GM19035 (cell line): ENCODE results near the gene DENND2A.
"Not testable (repeated sequence)": the region's sequence is repeated elsewhere in the genome, so short reads cannot be mapped to it uniquely, and the experiment has no call there.

Experiments
- ATAC-seq: cut with Tn5 transposase; IDR thresholded peaks from one replicate; pipeline ENCODE4 v1.9.1; 2021; ENCODE audit not compliant: unreplicated experiment

DENND2A gene

DNA sequence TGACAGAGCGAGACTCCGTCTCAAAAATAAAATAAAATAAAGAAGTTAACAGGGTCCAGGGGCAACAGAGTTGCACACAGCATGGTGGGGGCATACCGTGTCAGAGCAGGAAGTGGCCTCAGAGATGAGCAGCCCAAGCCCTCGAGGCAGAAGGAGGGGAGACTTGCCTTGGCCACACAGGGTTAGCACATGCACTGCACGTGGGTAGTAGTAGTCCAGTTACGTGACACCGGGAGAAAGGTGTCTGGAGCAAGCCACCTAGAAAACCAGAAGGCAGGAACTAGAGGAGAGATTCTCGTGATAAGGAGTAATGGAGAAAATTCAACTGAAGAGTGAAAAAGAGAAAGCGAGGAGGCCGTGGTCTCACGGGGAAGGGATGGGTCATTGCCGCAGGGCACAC is 9.8 kb upstream of the DENND2A start:
- ATAC-seq, result no peak

DNA sequence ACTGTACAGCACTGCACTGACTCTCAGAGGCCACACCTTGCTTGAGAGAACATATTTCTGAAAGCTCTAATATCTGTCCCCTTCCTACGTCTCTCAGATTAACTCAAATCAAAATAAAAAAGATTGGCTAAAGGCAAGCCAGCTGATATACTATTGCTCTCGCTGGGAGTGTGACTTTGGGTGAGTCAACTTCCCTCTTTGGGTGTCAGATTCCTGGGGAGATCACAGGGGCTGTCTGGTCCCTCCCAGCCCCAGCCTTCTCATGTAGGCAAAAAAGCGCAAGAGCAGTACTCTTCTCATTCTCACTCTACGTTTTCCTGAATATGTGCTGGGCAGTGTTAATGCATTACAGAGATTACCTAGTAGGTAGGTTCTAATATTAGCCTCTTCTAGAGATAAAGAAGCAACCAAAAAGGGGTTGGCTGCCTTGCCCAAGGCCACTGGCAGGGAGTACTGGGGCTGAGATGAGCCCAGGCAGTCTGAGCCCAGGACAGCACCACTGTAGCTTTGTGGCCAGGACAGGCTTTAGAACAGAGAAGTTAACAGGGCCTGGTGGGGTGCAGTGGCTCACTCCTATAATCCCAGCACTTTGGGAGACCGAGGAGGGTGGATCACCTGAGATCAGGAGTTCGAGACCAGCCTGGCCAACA is 9.1 kb upstream of the DENND2A start:
- ATAC-seq, result no peak

DNA sequence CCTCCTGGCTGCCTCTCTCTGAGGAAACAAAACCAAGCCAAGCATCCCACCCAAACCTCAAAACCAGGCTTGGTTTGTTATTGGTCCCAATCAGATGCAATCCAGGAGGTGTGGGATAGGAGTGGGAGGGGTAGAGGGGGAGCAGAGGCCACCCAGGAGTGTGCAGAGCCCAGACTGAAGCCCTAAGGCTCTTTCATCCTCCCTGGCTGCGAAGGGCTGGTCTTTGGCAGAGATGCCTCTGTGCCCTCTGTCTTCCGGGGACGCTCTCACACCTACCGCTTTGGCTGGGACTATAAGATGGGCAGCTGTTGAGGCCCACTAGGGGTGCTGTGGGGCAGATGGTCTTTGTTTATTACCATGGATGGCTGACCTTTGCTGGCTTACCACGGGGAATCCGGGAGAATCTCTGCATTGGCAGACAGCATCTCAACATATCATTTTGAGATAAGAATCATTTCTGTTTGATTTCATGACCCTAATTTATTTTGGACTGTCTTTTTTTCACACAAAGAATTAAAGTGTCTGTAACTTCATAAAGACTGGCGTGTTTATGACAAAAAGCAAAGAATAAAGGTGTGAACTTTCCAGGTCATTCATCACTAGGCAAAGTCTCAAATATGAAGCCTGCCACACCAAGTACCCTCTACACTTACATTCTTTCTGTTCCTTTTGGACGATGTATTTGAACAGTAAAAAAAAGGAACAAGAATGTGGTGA is 6.5 kb upstream of the DENND2A start:
- ATAC-seq, result peak; percentile 85

DNA sequence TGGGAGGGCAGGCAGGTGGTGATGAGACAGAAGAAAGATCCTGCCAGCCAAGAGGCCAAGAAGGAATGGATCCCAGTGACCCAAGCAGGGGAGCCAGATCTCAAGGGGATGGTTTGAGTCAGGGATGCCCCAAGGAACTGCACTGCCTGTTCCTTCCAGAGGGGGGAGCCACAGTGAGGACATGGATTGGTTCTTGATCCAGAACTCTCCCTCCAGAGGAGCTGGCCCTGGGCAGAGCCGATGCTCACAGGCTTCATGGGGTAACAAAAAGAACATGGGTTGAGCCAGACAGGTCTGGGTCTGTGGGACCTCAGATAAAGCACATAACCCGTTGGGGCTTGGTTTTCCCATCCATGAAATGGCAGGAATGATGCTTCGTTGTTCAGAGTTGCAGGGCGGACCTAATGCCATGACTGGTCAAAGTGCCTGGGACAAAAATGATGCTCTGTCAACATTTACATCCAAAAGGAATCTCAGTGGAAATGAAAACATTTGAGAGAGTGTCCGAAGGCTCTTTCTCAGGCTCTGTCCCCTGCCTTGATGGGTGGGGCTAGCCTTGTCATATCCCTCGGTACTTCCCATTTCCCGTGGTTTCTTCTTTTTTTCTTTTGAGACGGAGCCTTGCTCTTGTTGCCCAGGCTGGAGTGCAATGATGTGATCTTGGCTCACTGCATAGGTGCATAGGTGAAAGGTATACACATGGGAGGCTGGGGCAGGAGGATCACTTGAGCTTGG is 4.7 kb upstream of the DENND2A start:
- no peak for ATAC-seq

DNA sequence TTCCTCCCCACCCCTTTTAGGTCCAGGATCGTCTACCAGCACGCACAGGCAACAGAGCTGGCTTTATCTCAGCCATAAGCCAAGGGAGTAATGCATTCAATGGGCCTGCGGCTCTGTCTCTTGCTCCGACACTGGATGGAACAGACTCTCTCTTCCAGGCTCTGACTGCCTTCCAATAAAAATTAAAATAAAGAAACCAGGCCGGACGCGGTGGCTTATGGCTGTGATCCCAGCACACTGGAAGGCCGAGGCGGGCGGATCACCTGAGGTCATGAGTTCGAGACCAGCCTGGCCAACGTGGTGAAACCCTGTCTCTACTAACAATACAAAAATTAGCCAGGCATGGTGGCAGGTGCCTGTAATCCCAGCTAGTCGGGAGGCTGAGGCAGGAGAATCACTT is 4.1 kb upstream of the DENND2A start:
- ATAC-seq, result not testable (repeated sequence)

DNA sequence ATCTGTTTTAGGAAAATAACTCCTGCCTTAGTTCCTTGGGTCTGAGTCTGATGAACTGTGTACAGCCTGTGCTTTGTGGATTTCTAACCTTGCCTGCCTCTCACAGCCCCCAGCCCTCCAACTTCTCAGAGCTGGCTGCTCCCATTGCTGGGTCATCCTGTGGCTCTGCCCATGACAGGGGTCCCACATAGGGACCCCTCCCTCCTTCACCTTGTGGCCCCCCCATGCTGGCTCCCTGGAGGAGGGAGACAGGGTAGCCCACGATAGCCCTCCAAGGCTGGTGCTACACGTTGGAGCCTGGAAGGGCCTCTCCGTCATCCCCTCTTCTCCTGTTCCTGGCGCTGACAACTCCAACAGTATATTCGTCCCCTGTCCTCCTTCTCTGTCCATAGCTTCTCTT is 2.8 kb upstream of the DENND2A start:
- ATAC-seq, result no peak

DNA sequence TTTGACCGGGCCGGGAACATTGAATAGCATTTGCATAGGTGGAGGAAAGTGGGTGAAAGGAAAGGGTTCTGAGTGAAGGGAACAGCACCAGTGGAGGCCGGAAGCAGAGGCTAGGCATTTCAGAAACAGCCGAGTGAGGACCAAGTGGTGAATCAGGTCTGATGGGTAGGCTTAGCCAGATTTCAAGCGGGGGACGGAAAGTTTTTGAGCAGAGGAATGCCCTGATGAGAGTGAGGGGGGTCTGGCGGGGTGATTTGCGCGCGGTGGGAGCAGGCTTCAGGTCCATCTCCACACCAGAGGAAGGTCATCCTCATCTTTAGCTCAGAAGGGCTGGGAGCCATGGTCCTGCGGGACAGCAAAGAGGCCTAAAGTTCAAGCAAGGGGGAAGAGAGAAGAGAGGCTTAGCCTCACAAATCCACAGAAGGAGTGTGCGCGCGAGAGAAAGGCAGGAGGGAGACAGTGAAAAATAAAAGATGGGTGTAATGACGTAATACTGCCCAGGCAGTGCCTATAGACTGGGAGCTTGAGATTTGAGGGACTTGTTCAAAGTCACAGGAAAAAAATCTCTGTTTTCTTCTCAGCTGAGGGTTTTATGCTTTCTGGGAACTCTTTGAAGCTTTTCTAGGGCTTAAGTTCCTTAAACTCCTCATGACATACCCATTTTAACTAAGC is 1.0 kb upstream of the DENND2A start:
- ATAC-seq, result no peak

DNA sequence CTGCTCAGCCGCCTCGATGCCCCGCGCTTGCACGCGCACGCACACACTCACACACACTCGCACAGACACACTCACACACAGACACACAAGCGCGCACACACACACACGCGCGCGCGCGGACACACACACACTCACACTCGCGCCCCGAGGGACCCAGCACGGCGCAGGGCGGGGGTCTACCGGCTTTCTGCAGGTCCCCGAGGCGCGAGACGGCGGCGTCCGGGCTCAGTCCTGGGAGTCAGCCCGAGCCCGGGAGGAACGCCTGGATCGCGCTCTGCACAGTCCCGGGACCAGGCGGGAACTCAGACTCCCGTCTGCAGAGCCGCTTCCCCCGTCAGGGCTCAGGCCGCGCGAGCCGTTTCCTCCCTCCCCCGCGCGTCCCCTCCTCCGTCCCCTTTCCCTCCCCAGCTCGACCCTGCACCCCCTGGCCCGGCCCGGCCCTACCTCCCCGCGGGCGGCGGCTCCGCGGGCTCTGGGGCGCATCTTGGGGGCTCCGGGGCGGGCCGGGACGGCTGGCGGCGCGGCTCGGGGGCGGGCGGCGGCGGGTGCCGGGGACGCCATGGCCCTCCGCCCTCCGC is 464 bp downstream of the DENND2A start:
- no peak for ATAC-seq

DNA sequence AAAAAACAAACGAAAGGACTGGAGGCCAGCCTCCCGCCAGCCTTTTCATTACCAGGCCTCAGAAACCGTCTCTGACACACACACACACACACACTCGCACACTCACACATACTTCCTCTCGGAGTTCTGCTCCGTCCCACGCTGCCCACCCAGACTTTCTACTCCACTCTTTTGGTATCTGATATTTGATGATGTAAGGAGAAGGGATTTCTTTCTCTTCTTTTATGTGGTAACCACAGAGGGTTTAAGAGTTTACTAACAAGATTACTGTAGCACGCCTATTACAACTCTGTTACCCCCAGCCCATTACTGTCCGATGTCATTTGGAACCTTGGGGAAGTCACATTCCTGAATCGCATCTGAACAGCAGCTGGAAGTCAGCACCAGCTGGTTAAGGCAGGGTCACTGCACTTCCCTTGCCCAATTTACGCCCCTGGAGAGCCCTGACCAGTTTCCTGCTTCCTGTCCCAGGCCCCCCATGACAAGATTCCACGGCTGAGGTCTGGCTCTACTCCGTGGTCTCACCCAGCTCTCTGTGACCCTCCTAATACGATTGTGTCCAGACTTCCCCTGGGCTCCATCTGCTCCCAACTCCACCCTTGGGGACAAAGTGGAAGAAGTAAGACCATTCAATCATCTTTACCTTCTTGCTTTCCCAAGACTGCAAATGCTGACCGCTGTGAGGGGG is 1.1 kb downstream of the DENND2A start:
- no peak for ATAC-seq

DNA sequence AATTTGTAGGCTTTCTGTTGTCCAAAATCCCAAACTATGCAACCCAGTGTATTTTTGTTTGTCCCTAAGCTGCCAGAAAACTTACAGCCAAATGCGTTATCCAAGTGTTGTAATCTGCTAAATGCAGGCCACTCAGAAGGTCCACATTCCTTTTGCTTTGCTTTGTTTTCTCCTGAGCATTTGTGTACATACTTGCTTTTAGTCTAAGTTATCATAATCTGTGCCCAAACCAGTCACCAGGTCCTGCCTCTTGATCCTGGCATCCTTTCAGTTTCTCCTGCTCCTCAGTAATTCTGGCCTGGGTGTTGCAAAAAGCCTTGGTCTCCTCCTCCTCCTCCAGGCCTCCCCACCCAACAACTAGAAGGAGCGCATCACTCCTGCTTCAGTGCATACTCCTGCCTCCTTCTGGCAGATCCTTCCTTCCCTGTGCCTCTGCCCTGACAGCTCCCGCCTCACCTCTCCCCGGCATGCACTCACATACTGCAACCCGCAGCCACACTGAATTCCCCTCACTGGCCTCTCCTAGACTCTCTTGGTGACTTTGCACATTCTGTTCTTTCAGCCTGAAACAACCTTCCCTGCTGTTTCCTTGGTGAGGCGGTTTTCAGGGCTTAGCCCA is 2.3 kb downstream of the DENND2A start:
- no peak for ATAC-seq

DNA sequence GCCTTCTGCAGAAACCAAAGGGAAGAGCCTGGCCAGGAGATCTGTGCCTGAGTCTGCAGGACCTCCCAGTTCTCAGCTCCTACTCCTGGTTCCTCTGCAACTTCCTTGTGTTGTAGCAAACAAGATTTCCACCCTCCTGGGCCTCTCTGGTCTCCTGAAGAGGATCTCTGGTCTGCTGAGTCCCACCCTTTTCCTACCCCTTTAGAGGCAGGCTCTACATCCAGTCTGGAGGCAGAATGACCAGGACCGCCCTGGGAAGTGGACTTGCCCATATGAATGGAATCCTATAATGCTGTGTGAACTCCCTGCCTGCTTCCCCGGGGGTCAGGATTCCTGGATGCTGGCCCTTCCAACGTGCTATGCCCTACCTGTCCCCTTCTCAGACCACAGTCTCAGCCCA is 3.2 kb downstream of the DENND2A start:
- ATAC-seq, result no peak

DNA sequence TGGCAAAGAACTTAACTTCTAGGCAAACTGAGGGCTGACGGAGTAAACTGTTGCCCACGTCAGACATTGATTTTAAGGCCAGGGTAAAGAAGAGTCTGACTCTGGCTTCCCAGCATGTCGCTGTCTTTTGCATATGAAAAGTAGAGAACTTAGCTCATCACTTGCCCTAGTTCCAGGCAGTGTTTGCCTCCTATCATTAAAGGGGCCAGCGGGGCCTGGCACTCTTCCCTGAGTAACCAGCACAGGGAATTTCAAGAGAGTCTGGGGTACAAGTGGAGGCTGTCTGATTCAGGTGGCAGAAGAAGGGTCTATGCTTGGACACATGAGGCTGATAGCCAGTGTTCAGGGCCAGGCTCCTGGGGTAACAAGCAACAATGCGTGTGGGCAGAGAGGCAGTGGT is 4.8 kb downstream of the DENND2A start:
- no peak for ATAC-seq

DNA sequence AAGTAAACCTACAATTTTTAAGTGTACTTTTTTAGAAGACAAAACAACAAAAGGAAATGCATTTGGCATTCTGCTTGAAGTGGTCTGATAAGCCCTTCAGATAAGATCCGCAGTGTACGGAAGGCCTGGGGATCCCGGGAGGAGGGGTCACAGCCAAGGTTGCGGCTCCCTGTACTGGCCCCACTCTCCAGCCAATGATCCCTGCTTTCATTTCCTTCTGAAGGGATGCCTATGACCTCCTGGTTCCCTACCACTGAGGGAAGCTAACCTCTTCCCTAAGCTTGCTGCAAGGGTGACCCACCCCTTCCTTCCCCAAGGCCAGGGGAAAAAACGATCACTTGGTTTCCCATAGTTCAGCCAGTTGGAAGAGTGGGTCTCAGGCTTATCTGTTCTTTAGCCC is 5.3 kb downstream of the DENND2A start:
- ATAC-seq, result no peak

DNA sequence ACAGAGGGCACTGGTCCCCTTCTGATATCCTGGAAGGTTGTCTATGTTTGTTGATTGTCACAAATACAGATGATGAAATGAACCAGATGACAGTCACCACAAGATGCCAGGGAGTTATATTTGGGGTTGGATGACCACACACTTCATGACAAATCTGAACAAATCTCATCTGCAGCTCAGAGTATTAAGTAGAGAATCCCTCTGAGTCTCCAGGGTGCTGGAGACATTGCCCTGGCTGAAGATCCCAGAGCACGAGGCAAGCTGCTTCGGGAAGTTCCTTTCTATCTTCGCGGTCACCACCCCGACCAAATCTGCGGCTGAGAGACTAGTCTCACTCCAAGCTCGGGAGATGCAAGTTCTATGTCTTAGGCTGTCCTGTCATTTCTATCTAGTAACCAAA is 9.0 kb downstream of the DENND2A start:
- ATAC-seq, result no peak

DNA sequence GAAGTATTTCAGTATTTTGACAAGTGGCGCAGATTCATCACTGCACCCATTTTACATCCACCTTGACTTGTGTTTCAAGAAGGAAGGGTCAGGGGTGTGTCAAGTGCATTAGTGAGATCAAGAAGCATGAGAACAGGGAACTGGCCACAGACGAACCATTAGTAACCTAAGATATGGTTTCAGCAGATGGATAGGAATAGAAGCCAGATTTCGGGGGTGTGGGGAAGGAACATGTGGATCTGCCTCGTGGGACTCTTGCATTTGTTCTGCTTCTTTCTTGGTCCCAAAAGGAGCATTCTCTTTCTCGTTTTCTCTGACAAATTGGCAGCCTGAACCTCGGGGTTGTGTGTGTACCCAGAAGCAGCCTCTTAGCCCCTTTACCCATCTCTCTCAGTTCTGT is 9.6 kb downstream of the DENND2A start:
- no peak for ATAC-seq

DNA sequence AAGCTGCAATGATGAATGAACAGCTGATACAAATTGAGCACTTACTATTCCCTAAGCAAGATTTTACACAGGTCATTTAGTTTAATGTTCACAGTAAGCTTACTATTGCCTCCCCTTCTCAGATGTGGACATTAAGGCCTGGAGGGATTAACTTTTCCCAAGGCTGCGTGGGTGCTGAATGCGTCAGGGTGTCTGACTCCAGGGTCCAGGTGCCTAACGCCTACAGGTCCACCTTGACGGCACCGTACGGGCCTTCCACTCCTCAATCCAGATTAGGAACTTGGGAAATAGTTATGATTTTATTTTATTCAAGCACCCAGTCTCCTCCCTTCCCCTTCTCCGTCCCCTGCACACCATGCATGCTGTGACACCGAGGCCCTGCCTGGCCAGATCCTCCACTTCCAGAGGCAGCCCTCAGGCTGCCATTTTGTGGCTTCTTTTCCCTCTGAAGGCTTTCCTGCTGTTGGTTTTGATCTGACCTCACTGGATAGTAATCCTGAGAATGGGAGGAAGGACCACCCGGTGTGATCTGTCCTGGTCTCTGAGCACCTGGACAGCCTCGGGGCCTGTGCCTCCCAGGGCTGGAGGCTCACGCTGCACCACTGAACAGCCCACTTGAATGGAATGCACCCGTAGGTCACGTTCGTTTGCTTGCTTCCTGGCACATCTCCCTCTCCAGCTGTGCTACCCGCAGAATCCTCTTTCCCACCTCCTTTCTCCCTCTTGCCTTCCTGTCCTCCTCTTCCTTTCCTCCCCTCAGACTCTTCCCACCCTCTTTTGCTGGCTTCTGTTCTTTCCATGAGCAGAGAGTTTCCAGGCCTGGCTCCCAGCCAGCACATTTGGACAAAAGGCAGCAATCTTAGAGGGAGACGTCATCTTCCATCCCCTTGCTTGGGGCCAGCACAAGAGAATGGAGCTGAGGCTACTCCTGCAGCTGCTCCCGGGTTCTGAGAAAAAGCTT is 14.4 kb downstream of the DENND2A start:
- no peak for ATAC-seq

DNA sequence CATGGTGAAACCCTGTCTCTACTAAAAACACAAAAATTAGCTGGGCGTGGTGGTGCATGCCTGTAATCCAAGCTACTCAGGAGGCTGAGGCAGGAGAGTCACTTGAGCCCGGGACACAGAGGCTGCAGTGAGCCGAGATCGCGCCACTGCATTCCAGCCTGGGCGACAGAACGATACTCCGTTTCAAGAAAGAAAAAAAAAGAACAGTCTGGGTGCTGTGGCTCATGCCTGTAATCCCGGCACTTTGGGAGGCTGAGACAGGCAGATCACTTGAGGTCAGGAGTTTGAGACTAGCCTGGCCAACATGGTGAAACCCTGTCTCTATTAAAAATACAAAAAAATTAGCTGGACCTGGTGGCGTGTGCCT is 15.4 kb downstream of the DENND2A start:
- ATAC-seq, result not testable (repeated sequence)

DNA sequence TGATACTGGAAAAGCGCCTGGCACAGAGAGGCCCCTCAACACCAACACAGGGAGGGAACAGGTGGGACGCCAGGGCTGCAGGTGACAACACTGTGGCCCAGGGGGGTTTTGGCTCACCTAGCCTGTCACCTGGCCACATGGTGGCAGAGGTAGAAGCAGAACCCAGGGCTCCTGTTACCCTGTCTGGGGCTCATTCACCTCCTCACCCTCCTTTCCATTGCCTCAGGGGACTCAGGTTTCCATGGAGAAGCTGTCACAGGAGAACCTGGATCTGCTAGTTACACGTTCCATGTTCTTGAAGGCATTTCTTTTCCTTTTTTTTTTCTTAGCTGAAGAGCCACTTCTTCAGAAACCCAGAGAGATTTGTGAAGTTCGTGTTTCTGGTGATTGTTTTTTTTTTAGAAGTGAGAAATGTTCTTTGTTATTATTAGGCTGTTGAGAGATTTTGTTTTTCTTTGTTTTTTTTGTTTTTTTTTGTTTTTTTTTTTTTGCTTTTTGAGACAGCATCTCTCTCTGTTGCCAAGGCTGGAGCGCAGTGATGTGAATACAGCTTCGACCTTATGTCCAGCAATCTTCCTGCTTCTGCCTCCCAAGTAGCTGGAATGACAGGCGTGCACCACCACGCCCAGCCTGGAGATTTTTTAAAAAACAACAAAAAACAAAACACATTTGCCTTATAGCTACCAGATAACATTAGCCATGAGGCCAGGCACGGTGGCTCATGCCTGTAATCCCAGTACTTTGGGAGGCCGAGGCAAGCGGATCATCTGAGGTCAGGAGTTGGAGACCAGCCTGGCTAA is 16.0 kb downstream of the DENND2A start:
- no peak for ATAC-seq
